Ureter (tissue), 1 donor: ENCODE results near the gene CFAP61. TPM values are rescaled to one million over a fixed set of nuclear protein-coding genes. Genes with fewer than 3 reads are reported as not detected.
"Not testable (repeated sequence)": the region's sequence is repeated elsewhere in the genome, so short reads cannot be mapped to it uniquely, and the experiment has no call there.

Source experiments
- DNase-seq: peaks from one replicate; pipeline ENCODE4 v3.0.0-alpha.2; 2020; ENCODE audit warnings: low spot score
- total RNA-seq: library from RNA; stranded (reverse); gene quantifications from one replicate; pipeline ENCODE4 v1.2.4, GENCODE V29; 2023
- donor health status: DM: yes; HTN: yes; CAD: no.

Gene CFAP61
- total RNA-seq, 1 donor from 2014 or later = 0.39 TPM

DNA sequence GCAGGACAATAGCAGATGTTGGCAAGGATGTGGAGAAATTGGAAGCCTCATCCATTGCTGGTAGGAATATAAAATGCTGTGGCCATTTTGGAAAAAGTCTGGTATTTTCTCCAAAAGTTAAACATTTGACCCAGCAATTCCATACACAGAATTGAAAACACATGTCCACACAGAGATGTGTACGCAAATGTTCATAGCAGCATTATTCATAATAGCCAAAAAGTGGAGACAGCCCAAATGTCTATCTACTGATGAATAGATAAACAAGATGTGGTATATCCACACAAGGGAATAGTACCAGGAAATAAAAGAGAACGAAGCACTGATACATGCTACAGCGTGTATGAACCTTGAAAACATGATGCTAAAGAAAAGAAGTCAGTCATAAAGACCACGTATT is 40.5 kb downstream of the CFAP61 start:
- DNase-seq = no peak

GRCh38 chr20:20094410-20094809 is 42.1 kb downstream of the CFAP61 start:
- DNase-seq = no peak

GRCh38 chr20:20095114-20095872 is 43.0 kb downstream of the CFAP61 start:
- DNase-seq = no peak

GRCh38 chr20:20096421-20096820 is 44.1 kb downstream of the CFAP61 start:
- no peak for DNase-seq

- no peak for DNase-seq
Measured at GRCh38 chr20:20100881-20101280, 48.5 kb downstream of the CFAP61 start.

GRCh38 chr20:20102163-20102562 is 49.8 kb downstream of the CFAP61 start:
- DNase-seq = no peak

- no peak for DNase-seq
Measured at GRCh38 chr20:20102716-20103258, 50.5 kb downstream of the CFAP61 start.

GRCh38 chr20:20103486-20103885 is 51.2 kb downstream of the CFAP61 start:
- DNase-seq = no peak

DNA sequence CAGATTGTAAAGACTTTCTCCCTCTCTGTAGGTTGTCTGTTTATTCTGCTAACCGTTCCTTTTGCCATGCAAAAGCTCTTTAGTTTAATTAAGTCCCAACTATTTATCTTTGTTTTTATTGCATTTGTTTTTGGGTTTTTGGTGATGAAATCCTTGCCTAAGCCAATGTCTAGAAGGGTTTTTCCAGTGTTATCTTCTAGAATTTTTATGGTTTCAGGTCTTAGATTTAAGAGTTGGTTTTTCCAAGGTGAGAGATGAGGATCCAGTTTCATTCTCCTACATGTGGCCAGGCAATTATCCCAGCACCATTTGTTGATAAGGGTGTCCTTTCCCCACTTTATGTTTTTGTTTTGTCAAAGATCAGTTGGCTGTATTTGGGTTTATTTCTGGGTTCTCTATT is 70.9 kb downstream of the CFAP61 start:
- DNase-seq = not testable (repeated sequence)

DNA sequence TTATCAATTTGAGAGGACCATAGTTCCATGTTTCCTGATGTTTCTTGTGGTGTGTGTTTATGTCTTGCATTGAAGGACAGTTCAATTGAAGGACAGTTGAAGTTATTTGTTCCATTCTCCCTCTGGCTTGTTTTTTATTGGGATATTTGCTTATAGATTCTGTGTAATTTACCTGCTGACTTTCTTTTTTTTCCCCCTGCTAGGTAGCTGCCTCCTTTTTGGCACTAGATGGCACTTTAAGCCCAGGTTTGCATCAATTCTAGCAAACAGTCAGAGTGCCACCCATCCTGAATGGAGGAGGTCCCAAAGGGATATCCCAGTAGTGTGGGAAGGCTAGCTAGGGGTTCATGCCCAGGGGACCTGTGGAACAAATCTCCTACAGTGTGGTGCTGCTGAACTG is 78.1 kb downstream of the CFAP61 start:
- no peak for DNase-seq

- DNase-seq = no peak
Measured at GRCh38 chr20:20134941-20135575, 82.7 kb downstream of the CFAP61 start.

DNA sequence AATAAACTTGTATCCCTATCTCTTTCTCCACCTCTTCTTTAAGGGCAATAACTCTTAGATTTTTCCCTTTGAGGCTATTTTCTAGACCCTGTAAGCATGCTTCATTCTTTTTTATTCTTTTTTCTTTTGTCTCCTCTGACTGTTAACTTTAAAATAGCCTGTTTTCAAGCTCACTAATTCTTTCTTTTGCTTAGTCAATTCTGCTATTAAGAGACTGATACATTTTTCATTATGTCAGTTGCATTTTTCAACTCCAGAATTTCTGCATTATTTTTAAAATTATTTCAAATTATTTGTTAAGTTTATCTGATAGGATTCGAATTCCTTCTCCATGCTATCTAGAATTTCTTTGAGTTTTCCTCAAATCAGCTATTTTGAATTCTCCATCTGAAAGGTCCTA is 84.0 kb downstream of the CFAP61 start:
- no peak for DNase-seq

- no peak for DNase-seq
Measured at GRCh38 chr20:20137851-20138250, 85.5 kb downstream of the CFAP61 start.

GRCh38 chr20:20138301-20139064 is 86.2 kb downstream of the CFAP61 start:
- DNase-seq = no peak

- no peak for DNase-seq
Measured at GRCh38 chr20:20139403-20139802, 87.1 kb downstream of the CFAP61 start.

DNA sequence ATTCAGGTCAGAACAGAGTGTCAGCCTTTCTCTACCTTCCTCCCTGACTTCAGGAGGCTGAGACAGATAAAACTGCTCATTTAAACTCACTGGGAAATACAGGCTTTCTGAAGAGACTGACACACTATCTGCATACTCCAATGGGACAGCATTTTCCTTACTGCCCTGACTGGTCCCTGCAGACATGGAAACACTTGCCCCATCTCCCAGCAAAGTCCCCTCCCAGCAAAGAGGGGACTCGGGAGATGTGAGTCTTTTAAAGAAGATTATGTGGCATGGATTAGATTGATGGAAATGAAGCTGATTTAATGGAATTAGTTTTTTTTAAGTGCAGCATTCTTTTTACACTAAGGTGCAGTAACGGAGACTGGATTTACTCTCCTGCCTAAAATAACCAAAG is 90.8 kb downstream of the CFAP61 start:
- DNase-seq = no peak

- DNase-seq = no peak
Measured at GRCh38 chr20:20143646-20144045, 91.3 kb downstream of the CFAP61 start.

DNA sequence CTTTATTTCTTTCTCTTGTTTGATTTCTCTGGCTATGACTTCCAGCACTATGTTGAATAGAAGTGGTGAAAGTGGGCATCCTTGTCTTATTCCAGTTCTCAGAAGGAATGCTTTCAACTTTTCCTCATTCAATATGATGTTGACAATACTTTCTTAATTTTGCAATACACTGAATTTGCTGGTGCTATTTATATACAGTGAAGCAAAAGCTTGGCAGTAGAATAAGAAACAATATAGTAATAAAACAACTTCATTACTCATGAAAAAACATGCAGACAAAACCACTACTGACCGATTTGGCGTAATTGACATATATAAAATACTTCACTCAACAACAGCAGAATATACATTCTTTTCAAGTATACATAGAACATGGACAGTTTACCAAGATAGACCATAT is 96.4 kb downstream of the CFAP61 start:
- no peak for DNase-seq

DNA sequence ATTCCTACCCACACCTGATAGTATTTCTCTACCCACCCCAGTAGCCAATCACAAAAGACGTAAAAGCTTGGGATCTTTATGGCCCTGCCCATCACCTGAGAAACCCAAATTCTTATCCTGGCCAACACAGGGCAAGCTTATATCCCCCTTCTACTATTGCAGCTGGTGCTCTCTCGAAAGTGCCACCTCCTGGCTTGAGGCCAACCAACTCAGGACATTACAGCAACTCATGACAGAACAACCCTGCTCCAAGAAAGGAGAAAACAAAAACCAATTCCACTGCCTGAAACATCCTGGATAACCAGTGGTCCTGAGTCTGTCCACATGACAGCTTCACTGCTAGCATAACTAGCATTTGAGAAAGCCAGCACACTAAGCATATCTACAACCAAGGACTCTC is 97.9 kb downstream of the CFAP61 start:
- no peak for DNase-seq

DNA sequence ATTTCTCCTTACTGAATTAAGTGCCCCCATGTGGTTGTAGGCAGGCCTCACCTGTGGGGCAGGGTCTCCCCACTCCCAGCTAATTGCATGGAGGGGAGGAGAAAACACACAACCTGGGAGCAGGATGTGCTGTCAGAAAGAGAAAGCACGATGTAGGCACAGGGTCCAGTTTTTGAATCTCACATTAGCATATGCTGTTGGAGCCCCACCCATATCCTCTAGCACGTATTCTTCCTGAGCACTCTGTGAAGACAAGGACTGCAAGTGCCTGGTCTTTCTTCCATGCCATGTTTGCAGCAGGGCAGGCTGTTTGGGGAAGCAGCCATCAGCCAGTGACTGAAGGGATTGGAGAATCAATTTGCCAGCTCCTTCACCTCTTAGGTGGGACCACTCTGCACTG is 108.2 kb downstream of the CFAP61 start:
- no peak for DNase-seq

GRCh38 chr20:20161611-20162010 is 109.3 kb downstream of the CFAP61 start:
- no peak for DNase-seq

DNA sequence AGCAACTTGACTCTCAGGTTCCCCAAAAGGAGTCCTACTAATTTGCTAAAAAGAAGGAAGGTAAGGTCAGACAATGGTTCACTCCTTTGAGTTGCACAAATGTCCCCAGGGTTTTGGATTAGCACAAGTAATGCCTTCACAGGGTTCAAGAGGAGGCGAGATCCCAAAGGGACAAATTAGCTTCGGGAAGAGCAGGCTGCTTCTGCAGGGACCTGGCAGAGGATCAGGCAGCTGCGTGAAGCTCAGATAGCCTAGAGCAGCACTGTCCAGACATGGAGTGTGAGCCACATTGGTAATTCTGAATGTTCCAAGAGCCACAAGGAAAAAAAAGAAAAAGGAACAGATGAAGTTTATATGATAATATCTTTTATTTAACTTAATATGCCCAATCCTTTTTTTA is 115.4 kb downstream of the CFAP61 start:
- no peak for DNase-seq

DNA sequence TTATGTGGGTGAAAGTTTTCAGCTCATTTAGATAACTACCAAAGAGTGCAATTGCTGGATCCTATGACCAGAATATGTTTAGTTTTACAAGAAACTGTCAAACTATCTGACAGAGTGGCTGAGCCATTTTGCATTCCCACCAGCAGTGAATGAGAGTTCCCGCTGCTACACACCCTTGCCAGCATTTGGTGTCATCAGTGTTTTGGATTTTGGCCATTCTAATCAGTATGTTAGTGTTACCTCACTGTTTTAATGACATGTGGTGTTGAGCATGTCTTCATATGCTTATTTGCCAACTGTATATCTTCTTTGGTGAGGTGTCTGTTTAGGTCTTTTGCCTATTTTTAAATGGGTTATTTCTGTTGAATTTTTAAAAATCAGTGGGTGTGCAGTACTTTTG is 120.9 kb downstream of the CFAP61 start:
- DNase-seq = no peak
